HepG2 (cell line): ENCODE data around the gene RBM41. TPM values are rescaled to one million over a fixed set of nuclear protein-coding genes. Genes with fewer than 3 reads are reported as not detected.
A peak's percentile ranks its signal among the peaks of the same experiment; 100 is the strongest.

Experiments used
- ATAC-seq: fragments of 200-7000 bp; cut with Tn5 transposase; 3 replicates; pipeline ENCODE4 v1.9.1; 2020; ENCODE audit warnings: mild to moderate bottlenecking, moderate library complexity
- BruUV-seq: library from RNA; stranded (reverse); fragments of 400-500 nt; replicated peaks from 2 replicates; lab custom pipeline; 2021; lab: Mats Ljungman, UMichigan
- CTCF ChIA-PET: fragments of 300-600 bp; formaldehyde crosslinking; extraction: SDS; loops from one replicate; lab custom pipeline; 2021; ENCODE audit warnings: low total read pairs, inconsistent platforms, low intra/inter-chr PET ratio; lab: Yijun Ruan, JAX
- POLR2A ChIA-PET: fragments of 350-600 bp; sonication (Branson Sonifier 250); formaldehyde crosslinking; loops from one replicate; lab custom pipeline; 2020; ENCODE audit warnings: antibody characterized with exemption, inconsistent platforms; lab: Yijun Ruan, JAX
- DNase-seq: peaks from one replicate; pipeline ENCODE4 v3.0.0-alpha.2; 2015; ENCODE audit warnings: low spot score
- FAIRE-seq: peaks from 3 replicates; lab custom pipeline; 2011; peaks lifted over from hg19 to GRCh38; lab: Jason Lieb, UNC
- H2AFZ ChIP-seq: one replicate; pipeline ENCODE4 v1.6.1; 2011; ENCODE audit warnings: low read length, inconsistent platforms
- H3K27ac ChIP-seq: fragments of 300-600 bp; 3 replicates; pipeline ENCODE4 v1.8.0; 2011; ENCODE audit warnings: mixed run types, mild to moderate bottlenecking, mixed read lengths, low read length, inconsistent platforms; ENCODE audit not compliant: insufficient read depth; ENCODE audit errors: extremely low read length
- H3K27me3 ChIP-seq, 2 experiments: fragments of 200-600 bp in 1 of 2; 2 replicates in 1 of 2; 3 replicates in 1 of 2; pipeline versions ENCODE4 v1.6.0 to v1.8.0; 2011; ENCODE audit warnings: low read length in 2 of 2, mild to moderate bottlenecking in 2 of 2, moderate library complexity in 2 of 2, inconsistent platforms in 1 of 2; ENCODE audit not compliant: insufficient read depth in 2 of 2, control insufficient read depth in 1 of 2
- H3K36me3 ChIP-seq, 2 experiments: fragments of 200-600 bp in 1 of 2; replicated peaks in 1 of 2; 2 replicates in 1 of 2; 3 replicates in 1 of 2; pipeline versions ENCODE4 v1.5.1 to v1.8.0; 2011; ENCODE audit warnings: low read length in 2 of 2, inconsistent platforms in 1 of 2; ENCODE audit not compliant: insufficient read depth in 2 of 2, control insufficient read depth in 1 of 2
- H3K4me1 ChIP-seq: 2 replicates; pipeline ENCODE4 v1.5.1; 2012; ENCODE audit warnings: low read length, inconsistent platforms; ENCODE audit not compliant: insufficient read depth
- H3K4me2 ChIP-seq: 2 replicates; pipeline ENCODE4 v1.6.0; 2011; ENCODE audit warnings: low read depth, low read length, inconsistent platforms
- H3K4me3 ChIP-seq, 3 experiments: fragments of 200-600 bp in 1 of 3; sonication (generic), shearing (Covaris generic) in 1 of 3; replicated peaks in 1 of 3; 2 replicates each; pipeline ENCODE4 v1.5.1; 2011 to 2016; ENCODE audit warnings: low read length in 3 of 3, inconsistent platforms in 2 of 3, low read depth in 2 of 3, mild to moderate bottlenecking in 2 of 3, control low read depth in 1 of 3, mixed read lengths in 1 of 3; ENCODE audit not compliant: insufficient read depth in 1 of 3
- H3K79me2 ChIP-seq: one replicate; pipeline ENCODE4 v1.6.1; 2011; ENCODE audit warnings: low read length, inconsistent platforms; ENCODE audit not compliant: insufficient read depth
- H3K9ac ChIP-seq: 2 replicates; pipeline ENCODE4 v1.6.0; 2011; ENCODE audit warnings: mild to moderate bottlenecking, low read depth, low read length, inconsistent platforms; ENCODE audit not compliant: insufficient read depth
- H3K9me3 ChIP-seq: 2 replicates; pipeline ENCODE4 v1.5.1; 2012; ENCODE audit warnings: mild to moderate bottlenecking, low read length
- H4K20me1 ChIP-seq: 2 replicates; pipeline ENCODE4 v1.6.0; 2011; ENCODE audit warnings: inconsistent platforms, mild to moderate bottlenecking, low read length, moderate library complexity; ENCODE audit not compliant: insufficient read depth
- HDAC6 ChIP-seq: fragments of 200-600 bp; sonication (generic); IDR thresholded peaks from 2 replicates; pipeline ENCODE4 v1.7.0; 2017; ENCODE audit warnings: mild to moderate bottlenecking, antibody characterized with exemption, low read length, low read depth
- HOXA7 ChIP-seq: sonication (generic); formaldehyde crosslinking; IDR thresholded peaks from 2 replicates; pipeline ENCODE4 v1.8.1; 2022; ENCODE audit warnings: mild to moderate bottlenecking, missing genetic modification reagents, moderate library complexity
- MIER3 ChIP-seq: IDR thresholded peaks from 2 replicates; pipeline ENCODE4 v1.6.1; 2016; ENCODE audit warnings: missing compliant biosample characterization, borderline replicate concordance
- MYPOP ChIP-seq: sonication (generic); formaldehyde crosslinking; IDR thresholded peaks from 2 replicates; pipeline ENCODE4 v1.8.1; 2023; ENCODE audit warnings: mild to moderate bottlenecking, moderate library complexity, missing genetic modification reagents
- SETDB1 ChIP-seq: sonication (generic); formaldehyde crosslinking; IDR thresholded peaks from 2 replicates; pipeline ENCODE4 v1.5.1; 2020; ENCODE audit warnings: missing genetic modification reagents, mild to moderate bottlenecking, borderline replicate concordance
- SOX13 ChIP-seq, 3 experiments: fragments of 450-650 bp in 1 of 3; sonication (generic) in 1 of 3; formaldehyde crosslinking in 1 of 3; IDR thresholded peaks in 2 of 3; conservative IDR thresholded peaks in 1 of 3; 2 replicates each; pipeline versions ENCODE4 v1.5.0 to v1.6.1; 2016 to 2020; ENCODE audit warnings: antibody characterized with exemption in 1 of 3, mild to moderate bottlenecking in 1 of 3, missing compliant biosample characterization in 1 of 3, missing genetic modification reagents in 1 of 3, moderate library complexity in 1 of 3
- SOX6 ChIP-seq, 2 experiments: fragments of 450-650 bp in 1 of 2; sonication (generic) in 1 of 2; formaldehyde crosslinking in 1 of 2; IDR thresholded peaks; 2 replicates each; pipeline versions ENCODE4 v1.4.0 to v1.6.1; 2017 to 2020; ENCODE audit warnings: antibody characterized with exemption in 1 of 2, mild to moderate bottlenecking in 1 of 2, missing genetic modification reagents in 1 of 2
- TOE1 ChIP-seq: sonication (generic); formaldehyde crosslinking; IDR thresholded peaks from 2 replicates; pipeline ENCODE4 v1.4.0; 2020; ENCODE audit warnings: mild to moderate bottlenecking, missing genetic modification reagents
- ZFP36L2 ChIP-seq: sonication (generic); formaldehyde crosslinking; IDR thresholded peaks from 2 replicates; pipeline ENCODE4 v1.4.0; 2020; ENCODE audit warnings: missing genetic modification reagents
- ZFP37 ChIP-seq: sonication (generic); formaldehyde crosslinking; IDR thresholded peaks from 2 replicates; pipeline ENCODE4 v1.4.0; 2020; ENCODE audit warnings: missing genetic modification reagents, borderline replicate concordance
- ZNF629 ChIP-seq: sonication (generic); formaldehyde crosslinking; conservative IDR thresholded peaks from 2 replicates; pipeline ENCODE4 v1.5.0; 2020; ENCODE audit warnings: missing genetic modification reagents
- ZNF878 ChIP-seq: sonication (generic); formaldehyde crosslinking; IDR thresholded peaks from 2 replicates; pipeline ENCODE4 v1.8.1; 2023; ENCODE audit warnings: mild to moderate bottlenecking, missing genetic modification reagents, moderate library complexity
- in situ Hi-C: cut with HindIII; loops from 2 replicates; pipeline ENCODE4 v1.10.0; 2017; ENCODE audit warnings: low pct_unique_long_range_greater_than_20kb; ENCODE audit not compliant: extremely low pct_ligation_motif_present
- intact Hi-C: fragments of 100-400 bp; cut with micrococcal nuclease; formaldehyde crosslinking; loops from one replicate; pipeline ENCODE4 v1.10.0; 2022; ENCODE audit not compliant: unreplicated experiment
- polyA plus RNA-seq, 8 experiments: library from polyadenylated mRNA; depleted of rRNA in 3 of 8; stranded (reverse) in 7 of 8; unstranded in 1 of 8; fragments of >200 nt; fragmentation: Illumina TruSeq in 4 of 8; extraction: Trizol in 4 of 8; gene quantifications; 2 replicates each; pipeline versions ENCODE4 v1.2.1 to v1.2.3, GENCODE V29; 2011 to 2016; ENCODE audit warnings: low read depth in 4 of 8, missing spikeins in 1 of 8, mixed read lengths in 1 of 8; ENCODE audit not compliant: insufficient read depth in 1 of 8
- total RNA-seq, 5 experiments: library from RNA; depleted of rRNA; stranded (reverse); fragments of >200 nt; fragmentation: Illumina TruSeq; extraction: Trizol; gene quantifications; 2 replicates each; pipeline ENCODE4 v1.2.3, GENCODE V29; 2016; ENCODE audit warnings: low read depth in 1 of 5
- TF ChIP-seq, protein P1 (sequence below): sonication (generic); formaldehyde crosslinking; IDR thresholded peaks from 2 replicates; pipeline ENCODE4 v1.4.0; 2020; ENCODE audit warnings: missing genetic modification reagents

RBM41 gene
- total and polyA plus RNA-seq, 2 of the 13 experiments (the other 11 are each of a cell fraction or from before 2014, with no cell fraction given) = 6.5 to 15.4 TPM

GRCh38 chrX:107135049-107135964, 16.7 kb upstream of the RBM41 start (continued):
- TF ChIP-seq ZNF629 (no peak), HDAC6 (no peak), SOX6 (IDR thresholded peaks at IDR 0.05) (no peak), SOX6 (CRISPR knock-in tag; IDR thresholded peaks at IDR 0.05) (peak; percentile 31; the same call in 1 of the 2 replicates)

DNA sequence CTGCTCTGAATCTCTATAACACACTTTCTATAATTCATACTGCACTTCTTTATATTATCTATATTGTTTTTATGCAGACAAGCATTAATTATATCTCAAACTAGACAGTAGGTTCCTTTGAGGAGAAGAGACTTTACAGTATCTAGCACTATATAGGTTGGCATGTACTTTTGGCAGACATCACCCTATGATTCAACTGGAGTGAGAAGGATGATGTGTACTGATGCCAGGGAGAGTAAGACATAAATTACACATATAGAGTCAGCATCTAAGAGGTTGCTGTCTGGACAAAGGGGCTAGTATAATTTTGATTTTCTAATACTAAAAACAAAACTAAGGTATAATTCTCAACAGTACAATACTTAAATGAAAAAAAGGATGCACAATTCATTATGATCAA, 5.1 kb upstream of the RBM41 start:
- Histone ChIP-seq H2AFZ (no peak overlapping the region), H3K9ac (no peak overlapping the region), H3K36me3 (no peaks in the 10 kb centered on the region), H3K9me3 (no peaks in the 10 kb centered on the region), H4K20me1 (no peaks in the 10 kb centered on the region), H3K27me3 (no peaks in the 10 kb centered on the region), H3K27ac (no peak overlapping the region), H3K4me1 (peaks cover 8% of the 10 kb centered on the region; the same call in 1 of the 2 replicates), H3K4me3 (no peak overlapping the region), H3K79me2 (no peaks in the 10 kb centered on the region), H3K4me2 (no peak overlapping the region)
- no peak for FAIRE-seq
- CTCF ChIA-PET = no interaction called here
- in situ Hi-C loops (no loop called here), intact Hi-C loops (no loop called here)
- no peak for ATAC-seq
- TF ChIP-seq SOX13 (IDR thresholded peaks at IDR 0.05) (no peak), SOX13 (CRISPR knock-in tag; conservative IDR thresholded peaks at IDR 0.05 in 1 of 2, IDR thresholded peaks at IDR 0.05 in 1 of 2) (no peak), ZNF878 (CRISPR knock-in tag) (no peak), ZFP36L2 (CRISPR knock-in tag) (no peak), MYPOP (no peak), MIER3 (no peak), TOE1 (CRISPR knock-in tag) (no peak), SETDB1 (CRISPR knock-in tag) (no peak), HOXA7 (CRISPR knock-in tag) (no peak), ZFP37 (CRISPR knock-in tag) (no peak)
- TF ChIP-seq, protein P1, sequence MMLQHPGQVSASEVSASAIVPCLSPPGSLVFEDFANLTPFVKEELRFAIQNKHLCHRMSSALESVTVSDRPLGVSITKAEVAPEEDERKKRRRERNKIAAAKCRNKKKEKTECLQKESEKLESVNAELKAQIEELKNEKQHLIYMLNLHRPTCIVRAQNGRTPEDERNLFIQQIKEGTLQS (CRISPR knock-in tag) = no peak
- no peak for DNase-seq
- BruUV-seq = no TSS peak
- POLR2A ChIA-PET = no interaction called here
